PC-9 (cell line): ENCODE data around the gene SNX19.

Experiments
- EZH2 ChIP-seq: fragments of 200-600 bp; sonication (generic); IDR thresholded peaks from 2 replicates; pipeline ENCODE4 v1.8.0; 2017; ENCODE audit warnings: antibody characterized with exemption, low read depth
- TF ChIP-seq, protein P1 (sequence below): fragments of 200-600 bp; sonication (generic); conservative IDR thresholded peaks from 2 replicates; pipeline ENCODE4 v1.6.1; 2017; ENCODE audit warnings: mixed run types, antibody characterized with exemption, mild to moderate bottlenecking, moderate library complexity

DNA sequence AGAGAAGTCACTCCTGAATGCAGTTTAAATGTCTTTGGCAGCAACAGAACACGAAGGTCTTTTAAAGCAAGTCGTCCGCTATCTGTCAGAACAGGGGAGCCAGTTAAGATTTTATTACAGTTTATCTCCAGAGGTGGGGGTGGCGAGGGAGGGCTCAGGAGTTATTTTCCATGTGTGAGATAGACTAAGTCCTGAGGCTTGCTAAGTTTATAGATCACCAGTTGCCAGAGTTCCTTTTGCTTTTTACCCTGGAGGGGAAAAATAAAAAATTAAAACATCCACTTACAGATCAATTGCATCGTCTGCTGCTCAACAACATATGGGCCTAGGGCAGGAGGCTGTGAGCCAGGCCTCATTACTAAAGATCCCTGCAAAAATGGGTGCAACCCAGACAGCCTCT, 90.7 kb downstream of the SNX19 start:
- TF ChIP-seq, protein P1, sequence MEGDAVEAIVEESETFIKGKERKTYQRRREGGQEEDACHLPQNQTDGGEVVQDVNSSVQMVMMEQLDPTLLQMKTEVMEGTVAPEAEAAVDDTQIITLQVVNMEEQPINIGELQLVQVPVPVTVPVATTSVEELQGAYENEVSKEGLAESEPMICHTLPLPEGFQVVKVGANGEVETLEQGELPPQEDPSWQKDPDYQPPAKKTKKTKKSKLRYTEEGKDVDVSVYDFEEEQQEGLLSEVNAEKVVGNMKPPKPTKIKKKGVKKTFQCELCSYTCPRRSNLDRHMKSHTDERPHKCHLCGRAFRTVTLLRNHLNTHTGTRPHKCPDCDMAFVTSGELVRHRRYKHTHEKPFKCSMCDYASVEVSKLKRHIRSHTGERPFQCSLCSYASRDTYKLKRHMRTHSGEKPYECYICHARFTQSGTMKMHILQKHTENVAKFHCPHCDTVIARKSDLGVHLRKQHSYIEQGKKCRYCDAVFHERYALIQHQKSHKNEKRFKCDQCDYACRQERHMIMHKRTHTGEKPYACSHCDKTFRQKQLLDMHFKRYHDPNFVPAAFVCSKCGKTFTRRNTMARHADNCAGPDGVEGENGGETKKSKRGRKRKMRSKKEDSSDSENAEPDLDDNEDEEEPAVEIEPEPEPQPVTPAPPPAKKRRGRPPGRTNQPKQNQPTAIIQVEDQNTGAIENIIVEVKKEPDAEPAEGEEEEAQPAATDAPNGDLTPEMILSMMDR = no peak
- TF ChIP-seq EZH2 = no peak
